GM15510 (cell line): ENCODE data around the gene TNF.
A peak's percentile ranks its signal among the peaks of the same experiment; 100 is the strongest.

Experiments
- POLR2A ChIP-seq: IDR thresholded peaks from 3 replicates; pipeline ENCODE4 v1.6.1; 2011; ENCODE audit warnings: borderline replicate concordance; ENCODE audit not compliant: insufficient read length; ENCODE audit errors: extremely low read depth

TNF gene

DNA sequence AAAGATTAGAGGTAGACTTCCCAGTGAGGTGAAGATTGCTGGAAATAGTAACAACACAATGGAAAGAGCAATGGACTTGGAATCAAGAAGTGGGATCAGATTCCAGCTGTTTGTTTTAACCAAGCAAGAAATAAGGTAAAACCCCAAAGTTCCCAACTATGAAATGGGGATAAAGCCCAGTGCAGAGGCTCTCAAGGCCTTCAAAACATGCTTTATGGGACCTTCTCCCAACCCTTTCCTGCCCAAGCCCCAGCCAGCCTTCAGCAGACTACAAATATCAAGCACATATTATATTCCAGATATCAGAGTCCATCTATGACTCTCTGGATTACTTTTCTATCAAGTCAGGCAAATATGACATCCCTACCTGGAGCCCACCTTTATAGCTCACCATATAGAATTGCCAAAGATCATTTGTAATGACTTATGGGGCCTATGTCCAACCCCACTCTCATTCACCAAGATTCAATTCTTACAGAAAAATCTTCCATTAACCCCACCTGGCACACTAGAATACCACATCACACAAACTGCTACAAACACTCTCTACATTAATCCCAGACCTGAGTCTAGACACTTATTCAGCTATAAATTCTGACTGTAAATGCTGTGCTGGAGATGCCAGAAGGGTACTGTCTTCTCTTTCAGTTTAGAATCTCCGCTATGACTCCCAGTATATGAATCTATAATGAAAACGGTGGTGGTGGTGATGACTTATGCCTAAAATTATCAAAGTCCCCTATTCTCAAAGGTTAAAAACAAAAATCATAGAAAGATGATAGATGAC, 39.6 kb upstream of the TNF start:
- no peak for TF ChIP-seq POLR2A

DNA sequence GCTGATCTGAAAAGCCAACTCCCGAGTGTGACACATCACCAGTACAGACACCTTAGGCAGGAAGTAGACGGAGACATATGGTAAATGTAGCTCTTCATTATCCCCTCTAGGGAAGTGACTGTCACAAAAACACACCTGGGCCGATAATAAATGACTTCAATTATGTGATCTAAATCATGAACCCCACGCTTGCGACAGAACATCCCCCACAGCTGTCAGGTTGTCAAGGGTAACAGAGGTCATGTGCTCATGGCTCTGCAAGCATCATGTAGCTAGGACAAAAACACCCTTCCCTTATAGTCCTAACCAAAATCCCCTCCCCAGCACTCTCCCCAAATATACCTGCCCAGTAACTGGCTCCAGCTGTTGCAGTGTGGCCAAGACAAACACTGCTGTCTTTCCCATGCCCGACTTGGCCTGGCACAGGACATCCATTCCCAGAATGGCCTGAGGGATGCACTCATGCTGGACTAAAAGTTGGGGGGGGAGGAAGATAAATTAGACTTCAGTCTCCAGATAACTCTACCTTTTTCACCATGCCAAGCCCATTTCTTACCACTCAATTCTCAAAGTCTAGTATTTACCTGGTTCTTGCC, 36.5 kb upstream of the TNF start:
- TF ChIP-seq POLR2A, result no peak

DNA sequence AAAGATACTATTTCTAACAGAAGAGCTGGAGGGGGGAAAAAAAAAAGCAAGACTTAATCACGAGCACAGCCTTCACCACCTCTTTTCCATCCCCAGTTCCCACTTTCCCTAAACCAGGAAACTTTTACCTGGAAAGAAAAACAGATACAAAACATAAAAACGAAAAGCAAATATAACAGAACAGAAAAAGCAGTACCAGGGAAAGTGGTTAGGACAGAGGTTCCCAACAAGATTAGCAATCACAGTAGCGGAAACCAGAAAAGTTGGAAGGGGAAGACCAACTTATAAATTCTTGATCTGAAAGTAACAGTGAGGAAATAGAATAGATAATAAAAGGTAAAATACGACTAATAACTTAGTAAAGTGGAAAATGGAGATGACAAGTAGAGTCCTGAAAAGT, 34.7 kb upstream of the TNF start:
- no peak for TF ChIP-seq POLR2A

DNA sequence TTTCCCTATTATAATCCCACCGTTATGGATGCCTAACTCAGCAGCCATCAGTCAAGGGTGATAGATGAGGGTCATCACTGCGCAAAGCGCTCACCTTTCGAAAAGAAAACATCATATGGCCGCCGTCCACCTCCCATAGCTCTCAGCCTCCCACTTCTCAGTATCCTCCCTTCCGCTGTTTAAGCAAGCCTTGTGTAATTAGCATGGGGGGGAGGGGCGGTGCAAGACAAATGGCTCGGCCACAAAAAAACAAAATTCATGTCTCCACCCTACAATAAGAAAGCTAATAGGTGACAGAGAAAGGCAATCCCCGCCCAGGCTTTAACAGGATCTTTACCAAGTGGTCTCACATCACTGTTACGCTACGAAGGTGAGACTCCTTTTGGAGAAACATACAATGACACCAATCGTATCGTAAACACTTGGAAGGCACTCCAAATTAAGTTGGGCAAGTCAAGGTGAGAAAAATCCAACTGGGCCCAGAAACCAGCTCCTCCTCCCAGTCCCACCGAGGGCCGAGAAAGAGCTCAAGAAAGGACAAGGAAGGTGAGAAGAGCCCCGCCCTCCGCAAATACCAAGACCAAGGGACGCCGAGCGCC, 34.2 kb upstream of the TNF start:
- no peak for TF ChIP-seq POLR2A

DNA sequence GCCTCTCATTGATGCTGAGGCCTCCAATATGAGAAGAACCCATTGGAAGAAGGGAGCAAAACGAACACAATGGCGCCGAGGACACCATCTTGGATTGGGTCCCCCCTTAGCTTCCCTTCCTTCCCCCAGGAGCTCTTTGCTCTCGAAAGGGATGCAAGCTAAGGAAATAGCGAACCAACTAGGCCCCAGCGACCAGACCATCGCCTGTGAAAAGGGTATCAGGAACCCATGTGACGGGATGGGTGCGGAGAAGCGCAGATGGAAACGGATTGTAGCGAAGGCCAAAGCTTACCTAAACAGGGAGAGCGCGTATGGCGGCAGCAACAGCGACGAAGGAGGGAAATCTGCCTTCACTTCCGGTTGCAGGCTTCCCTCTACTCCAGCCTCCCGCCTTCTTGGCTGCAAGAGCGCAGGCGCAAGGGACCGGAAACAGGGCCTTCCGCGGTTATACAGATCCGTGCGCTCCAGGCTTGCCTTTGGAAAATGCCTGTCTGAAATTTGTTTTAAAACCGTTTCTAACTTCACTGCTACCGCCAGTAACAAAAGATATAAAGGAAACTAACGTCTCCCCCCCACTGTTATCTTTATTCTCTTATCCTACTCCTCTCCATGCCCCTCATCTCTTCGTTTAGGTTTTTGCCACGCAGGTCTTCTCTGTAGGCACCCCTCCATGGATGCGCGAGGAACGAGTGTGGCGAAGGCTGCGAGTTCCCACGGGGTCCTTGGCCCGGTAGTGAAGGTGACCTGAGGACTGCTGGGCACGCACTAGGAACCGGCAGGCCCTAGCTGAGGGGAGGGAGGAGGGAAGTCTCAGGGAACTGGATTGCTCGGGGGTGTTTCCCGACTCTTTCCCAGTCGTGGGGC, 33.5 kb upstream of the TNF start, which contains the start of gene DDX39B:
Gene DDX39B (minus strand): TSS at position 346 of the 864 bp plus-strand sequence. CDS start 1,471 bp downstream, outside the sequence.
- TF ChIP-seq POLR2A, result peak; percentile 90

DNA sequence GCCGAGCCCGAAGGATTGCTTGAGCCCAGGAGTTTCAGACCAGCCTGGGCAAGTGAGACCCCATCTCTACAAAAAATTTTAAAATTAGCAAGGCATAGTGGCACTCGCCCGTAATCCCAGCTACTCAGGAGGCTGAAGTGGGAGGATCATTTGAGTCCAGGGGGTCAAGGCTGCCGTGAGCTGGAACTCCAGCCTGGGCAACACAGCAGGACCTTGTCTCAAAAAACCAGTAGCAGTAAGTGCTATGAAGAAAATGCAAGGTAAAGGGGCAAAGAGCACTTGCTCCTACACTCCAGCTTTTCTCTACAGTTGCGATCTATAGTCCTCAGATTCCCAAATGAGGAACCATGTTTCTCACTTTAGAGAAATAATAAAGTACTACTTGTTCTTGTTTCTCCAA, 31.7 kb upstream of the TNF start:
- no peak for TF ChIP-seq POLR2A

DNA sequence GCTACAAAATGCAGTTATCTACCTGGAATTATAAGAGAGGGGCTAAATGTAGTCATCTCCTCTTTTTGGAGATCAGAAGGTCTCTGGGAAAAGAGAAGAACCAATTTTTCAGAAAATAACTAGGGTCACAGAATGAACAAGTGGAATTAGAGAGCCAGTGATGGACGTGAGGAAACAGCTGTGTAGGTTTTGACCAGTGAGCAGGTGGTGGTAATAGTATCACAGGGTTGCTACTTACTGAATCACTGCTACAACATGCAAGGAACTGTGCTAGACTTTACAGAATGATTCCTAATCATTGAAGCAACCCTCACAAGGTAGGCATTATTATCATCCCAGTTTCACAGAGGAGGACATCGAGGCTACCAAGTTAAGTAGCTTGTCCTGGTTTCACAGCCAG, 30.7 kb upstream of the TNF start:
- no peak for TF ChIP-seq POLR2A

DNA sequence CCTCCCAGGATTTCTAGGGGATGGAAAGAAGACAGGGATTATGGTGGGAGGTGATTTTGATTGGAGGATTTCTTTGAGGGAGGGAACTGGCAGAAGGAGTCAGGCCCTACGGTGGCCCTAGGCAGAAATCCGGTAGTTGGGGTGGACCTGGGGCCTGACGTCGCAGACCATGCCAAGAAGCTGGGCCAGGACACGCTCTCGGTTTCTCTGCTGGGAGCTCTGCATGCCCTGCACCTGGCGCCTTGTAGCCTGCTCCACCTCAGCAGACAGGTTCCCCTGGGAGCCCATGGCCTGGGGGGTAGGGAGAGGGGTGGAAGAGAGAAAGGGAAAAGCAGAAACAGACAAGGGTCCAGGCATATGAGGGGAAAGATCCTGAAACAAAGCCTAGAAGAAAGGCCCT, 30.1 kb upstream of the TNF start:
- no peak for TF ChIP-seq POLR2A

DNA sequence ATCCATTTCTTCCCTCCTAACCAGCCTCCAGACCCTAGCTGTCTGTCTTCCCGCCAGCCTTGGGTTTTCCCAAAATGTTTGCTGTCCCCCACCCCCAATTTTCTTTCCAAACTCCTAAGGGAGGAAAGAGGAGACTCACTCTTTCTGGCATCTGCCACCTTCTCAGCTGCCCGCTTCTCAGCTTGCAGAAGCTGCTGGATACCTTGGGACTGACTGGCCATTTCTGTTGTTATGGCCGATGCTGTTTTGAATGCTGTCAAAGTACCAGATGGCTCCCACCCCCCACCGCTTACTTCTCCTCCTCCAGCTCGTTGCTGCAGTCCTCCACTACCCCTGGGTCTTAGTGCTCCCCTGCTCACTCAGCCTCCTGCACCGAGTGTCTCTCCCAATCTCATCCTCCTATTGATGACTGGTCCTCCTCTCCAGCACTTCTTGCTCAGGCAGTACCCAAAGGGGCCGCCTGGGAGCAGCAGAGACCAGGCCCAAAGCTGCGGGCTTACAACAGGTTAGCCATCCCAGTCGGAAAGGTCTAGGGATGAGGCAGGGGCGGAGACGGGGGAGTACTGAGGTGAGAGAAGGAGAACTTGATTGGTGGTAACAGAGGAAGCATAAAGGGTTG, 28.9 kb upstream of the TNF start, which contains the start of gene ATP6V1G2:
Gene ATP6V1G2 (minus strand): TSS at position 270 of the 619 bp plus-strand sequence. CDS start 49 bp downstream, at position 221.
- TF ChIP-seq POLR2A, result no peak

DNA sequence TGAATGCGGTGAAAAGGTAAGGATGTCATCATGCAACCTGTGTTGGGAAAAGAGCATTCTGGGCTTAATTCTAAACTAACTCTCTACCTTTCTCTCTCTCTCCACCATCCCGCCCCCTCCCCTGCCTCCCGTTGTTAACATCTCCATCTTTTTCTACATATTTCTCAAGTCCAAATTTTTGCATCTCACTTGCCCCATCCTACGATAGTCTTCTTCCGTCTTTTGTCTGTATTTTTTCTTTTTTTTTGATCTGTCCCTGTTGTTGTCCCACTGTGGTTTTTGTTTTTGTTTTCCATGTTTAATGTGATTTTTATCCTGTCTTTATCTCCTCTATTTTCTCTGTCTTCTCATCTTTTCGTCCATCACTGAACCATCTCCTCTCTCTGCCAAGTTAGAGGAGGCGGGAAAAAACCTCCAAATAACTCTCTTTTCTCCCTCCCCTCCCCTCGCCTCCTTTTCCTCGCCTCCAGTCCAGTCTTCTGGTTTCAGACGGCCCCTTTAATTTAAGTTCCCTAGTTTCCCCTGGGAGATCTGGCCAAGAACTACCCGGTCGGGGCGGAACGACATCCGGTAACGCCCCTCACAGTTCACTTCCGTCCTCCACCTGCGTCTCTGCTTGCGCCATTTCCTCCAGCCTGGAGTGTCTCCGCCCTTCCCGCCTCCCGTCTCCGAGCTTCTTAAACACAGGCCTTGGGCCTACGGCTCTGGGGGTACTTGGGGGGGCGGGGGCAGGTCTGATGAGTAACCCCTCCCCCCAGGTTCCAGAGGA, 28.2 kb upstream of the TNF start, which contains the start of gene NFKBIL1:
Gene NFKBIL1 (plus strand): TSS at position 651 of the 769 bp plus-strand sequence. CDS start 87 bp downstream, at position 738.
- TF ChIP-seq POLR2A, result peak; percentile 58

DNA sequence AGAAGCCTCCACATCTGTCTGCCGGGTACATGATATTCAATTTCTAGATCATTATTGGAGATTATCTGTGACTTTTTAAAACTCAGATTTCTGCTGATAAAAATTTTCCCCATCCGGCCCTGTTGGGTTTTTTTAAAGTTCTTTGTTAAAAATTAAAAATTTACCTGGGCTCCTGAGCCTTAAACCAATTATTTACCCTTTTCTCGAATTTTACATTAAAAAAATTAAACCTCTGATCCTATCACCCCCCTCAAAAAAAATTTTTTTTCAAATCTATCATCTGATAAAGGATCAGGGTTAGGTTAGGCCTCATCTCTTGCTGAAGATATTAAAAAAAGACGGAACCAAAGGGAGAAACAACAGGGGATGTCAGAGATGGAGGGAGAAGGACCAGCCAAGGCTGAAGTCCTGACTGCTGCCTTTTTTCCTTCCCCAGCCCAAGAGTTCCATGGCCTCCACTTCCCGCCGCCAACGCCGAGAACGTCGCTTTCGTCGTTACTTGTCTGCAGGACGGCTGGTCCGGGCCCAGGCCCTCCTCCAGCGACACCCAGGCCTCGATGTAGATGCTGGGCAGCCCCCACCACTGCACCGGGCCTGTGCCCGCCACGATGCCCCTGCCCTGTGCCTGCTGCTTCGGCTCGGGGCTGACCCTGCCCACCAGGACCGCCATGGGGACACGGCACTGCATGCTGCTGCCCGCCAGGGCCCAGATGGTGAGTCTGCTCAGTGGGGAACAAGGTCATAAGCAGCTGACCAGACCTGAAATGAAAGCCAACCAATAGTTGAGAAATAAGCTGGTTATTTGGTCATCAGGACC, 27.4 kb upstream of the TNF start:
- TF ChIP-seq POLR2A, result no peak

DNA sequence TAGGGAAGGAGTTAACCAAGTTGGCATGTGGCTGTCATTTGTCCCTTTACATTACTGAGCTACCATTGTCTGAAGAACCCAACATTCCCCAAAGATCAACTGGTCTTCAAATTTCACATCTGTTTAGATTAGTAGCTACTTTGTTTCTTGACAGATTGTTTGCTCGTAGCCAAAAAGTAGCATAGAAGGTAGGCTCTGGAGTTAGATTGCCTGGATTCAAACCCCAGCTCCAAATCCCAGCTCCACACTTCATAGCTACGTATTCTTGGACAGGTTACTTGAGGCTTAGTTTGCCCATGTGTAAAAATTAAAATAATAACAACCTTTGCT, 26.9 kb upstream of the TNF start:
- TF ChIP-seq POLR2A, result no peak

DNA sequence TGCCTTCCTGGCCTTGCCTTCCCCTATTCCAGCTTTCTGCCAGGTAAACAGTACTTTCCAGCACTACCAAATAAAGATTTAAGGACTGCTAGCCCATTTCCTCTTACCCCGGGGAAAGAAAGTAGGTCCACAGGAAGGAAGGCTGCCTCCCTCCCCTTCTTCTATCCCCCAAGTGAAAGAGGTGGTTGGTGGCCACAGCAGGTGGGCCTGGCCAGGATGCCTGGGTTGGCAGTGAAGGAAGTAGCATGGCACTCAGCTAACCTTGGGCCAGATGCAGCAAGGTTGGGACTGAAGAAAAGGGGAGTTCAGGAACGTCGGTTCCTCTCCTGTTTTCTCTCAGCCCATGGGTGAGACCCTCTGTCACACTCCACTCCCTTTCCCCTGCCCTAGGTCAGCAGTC, 19.1 kb upstream of the TNF start:
- TF ChIP-seq POLR2A, result no peak

DNA sequence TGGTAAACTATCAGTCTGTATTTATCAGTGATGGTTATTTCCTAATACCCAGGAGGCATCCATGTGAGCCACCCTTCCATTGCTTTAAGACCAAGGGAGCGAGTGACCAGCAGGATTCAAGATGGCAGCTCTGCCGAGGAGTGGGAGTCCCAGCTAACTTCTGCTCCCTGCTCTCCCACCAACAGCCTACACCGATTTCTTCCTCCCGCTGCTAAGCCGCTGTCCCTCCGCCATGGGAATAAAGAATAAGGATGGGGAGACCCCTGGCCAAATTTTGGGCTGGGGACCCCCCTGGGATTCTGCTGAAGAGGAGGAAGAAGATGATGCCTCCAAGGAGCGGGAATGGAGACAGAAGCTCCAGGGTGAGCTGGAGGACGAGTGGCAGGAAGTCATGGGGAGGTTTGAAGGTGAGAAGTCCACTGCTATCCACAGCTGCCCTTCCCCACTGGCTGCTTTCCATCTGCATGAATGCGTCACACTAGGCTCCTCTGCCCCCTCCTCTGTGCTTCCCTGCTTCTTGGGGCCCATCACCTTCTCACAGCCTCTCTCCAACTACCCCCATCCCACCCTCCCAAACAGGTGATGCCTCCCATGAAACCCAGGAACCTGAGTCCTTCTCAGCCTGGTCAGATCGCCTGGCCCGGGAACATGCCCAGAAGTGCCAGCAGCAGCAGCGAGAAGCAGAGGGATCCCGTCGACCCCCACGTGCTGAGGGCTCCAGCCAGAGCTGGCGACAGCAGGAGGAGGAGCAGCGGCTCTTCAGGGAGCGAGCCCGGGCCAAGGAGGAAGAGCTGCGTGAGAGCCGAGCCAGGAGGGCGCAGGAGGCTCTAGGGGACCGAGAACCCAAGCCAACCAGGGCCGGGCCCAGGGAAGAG, 17.7 kb upstream of the TNF start:
- TF ChIP-seq POLR2A, result no peak
